Vagina (tissue), 2 donors: ENCODE results near the gene GPC5. TPM values are rescaled to one million over a fixed set of nuclear protein-coding genes. Genes with fewer than 3 reads are reported as not detected.

Experiments
- DNase-seq, 2 donors: peaks; one replicate each; pipeline ENCODE4 v3.0.0-alpha.2; 2017; ENCODE audit errors: extremely low spot score in 2 of 2
- H3K27ac ChIP-seq: fragments of 200-600 bp; sonication (generic); one replicate; pipeline ENCODE4 v1.5.1; 2019
- H3K27me3 ChIP-seq: fragments of 200-600 bp; sonication (generic); one replicate; pipeline ENCODE4 v1.5.1; 2019
- H3K36me3 ChIP-seq, 2 donors: fragments of 200-600 bp; sonication (generic); one replicate each; pipeline ENCODE4 v1.5.1; 2017 to 2019
- H3K4me1 ChIP-seq: fragments of 200-600 bp; sonication (generic); one replicate; pipeline ENCODE4 v1.5.1; 2019
- H3K4me3 ChIP-seq, 2 donors: fragments of 200-600 bp; sonication (generic); 1 replicate in 1 of 2; 2 replicates in 1 of 2; pipeline ENCODE4 v1.5.1; 2016 to 2019
- H3K9me3 ChIP-seq: fragments of 200-600 bp; sonication (generic); one replicate; pipeline ENCODE4 v1.5.1; 2019
- POLR2A ChIP-seq, 2 donors: fragments of 450-650 bp; IDR thresholded peaks; one replicate each; pipeline ENCODE4 v1.6.1; 2017; ENCODE audit warnings: antibody characterized with exemption in 2 of 2, mild to moderate bottlenecking in 2 of 2, moderate library complexity in 2 of 2
- POLR2AphosphoS5 ChIP-seq, 2 donors: sonication (generic); formaldehyde crosslinking; IDR thresholded peaks; one replicate each; pipeline ENCODE4 v1.9.0; 2017; ENCODE audit warnings: antibody characterized with exemption in 2 of 2, mild to moderate bottlenecking in 2 of 2, low read depth in 1 of 2; ENCODE audit not compliant: insufficient read depth in 1 of 2
- intact Hi-C: fragments of 100-400 bp; cut with DNase I; formaldehyde crosslinking; loops from one replicate; pipeline ENCODE4 v1.15.1; 2023
- total RNA-seq: library from RNA; depleted of rRNA; stranded (reverse); fragments of >200 nt; gene quantifications from one replicate; pipeline ENCODE4 v1.2.3, GENCODE V29; 2016
- TF ChIP-seq, protein P1 (sequence below), 3 experiments: fragments of 450-650 bp in 2 of 3; fragments of 200-600 bp in 1 of 3; sonication (generic) in 1 of 3; IDR thresholded peaks; one replicate each; pipeline ENCODE4 v1.5.1; 2017 to 2019; ENCODE audit warnings: antibody characterized with exemption in 3 of 3, mild to moderate bottlenecking in 2 of 3, moderate library complexity in 2 of 3

GPC5 gene
- total RNA-seq, 1 donor from 2014 or later = 1.7 TPM

DNA sequence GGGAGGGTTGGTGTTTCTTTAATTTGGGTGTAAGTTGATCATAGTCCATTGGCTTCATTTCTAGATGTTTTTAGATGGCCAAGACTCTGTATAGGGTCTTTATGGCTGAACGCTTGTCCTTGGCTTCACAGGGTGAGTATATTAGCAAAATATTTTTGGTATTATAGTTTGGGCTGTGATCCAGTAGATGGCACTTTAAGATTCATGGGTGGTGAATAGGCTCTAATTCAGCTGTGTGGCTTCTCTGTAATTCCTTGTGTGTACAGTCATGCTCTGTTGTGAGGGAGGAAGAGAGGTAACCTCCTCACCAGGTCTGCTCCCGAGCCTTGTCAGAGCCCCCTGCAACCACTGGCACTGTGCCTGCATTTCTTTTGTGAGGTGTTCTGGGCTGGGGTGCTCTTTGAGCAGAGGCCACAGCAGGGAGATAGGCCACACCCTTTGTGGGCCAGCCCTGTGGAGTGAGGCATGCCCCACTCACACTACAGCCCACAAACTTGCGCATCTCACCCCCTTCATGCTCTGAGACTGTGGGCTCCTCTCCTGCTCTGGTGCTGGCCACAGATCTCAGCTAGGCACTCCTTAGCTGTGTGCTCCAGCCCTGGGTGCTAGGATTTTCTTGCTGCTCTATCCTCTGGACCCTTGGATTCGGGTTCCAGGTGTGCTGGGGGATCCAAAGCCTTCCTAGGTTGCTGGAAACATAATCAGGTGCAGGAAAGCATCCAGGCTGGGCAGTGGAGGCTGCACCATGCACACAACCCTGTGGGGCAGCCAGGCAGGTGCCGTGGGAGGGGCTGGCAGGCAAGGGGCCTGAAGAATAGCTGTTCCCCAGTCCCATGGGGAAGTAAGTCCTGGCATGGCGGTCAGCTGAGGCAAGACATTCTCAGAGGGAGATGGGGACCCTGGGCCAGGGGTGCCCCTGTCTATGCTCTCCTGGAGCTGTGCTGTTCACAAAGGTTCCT, 193.9 kb downstream of the GPC5 start:
- TF ChIP-seq, protein P1, sequence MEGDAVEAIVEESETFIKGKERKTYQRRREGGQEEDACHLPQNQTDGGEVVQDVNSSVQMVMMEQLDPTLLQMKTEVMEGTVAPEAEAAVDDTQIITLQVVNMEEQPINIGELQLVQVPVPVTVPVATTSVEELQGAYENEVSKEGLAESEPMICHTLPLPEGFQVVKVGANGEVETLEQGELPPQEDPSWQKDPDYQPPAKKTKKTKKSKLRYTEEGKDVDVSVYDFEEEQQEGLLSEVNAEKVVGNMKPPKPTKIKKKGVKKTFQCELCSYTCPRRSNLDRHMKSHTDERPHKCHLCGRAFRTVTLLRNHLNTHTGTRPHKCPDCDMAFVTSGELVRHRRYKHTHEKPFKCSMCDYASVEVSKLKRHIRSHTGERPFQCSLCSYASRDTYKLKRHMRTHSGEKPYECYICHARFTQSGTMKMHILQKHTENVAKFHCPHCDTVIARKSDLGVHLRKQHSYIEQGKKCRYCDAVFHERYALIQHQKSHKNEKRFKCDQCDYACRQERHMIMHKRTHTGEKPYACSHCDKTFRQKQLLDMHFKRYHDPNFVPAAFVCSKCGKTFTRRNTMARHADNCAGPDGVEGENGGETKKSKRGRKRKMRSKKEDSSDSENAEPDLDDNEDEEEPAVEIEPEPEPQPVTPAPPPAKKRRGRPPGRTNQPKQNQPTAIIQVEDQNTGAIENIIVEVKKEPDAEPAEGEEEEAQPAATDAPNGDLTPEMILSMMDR (IDR thresholded peaks at IDR 0.05) = no peak
- Histone ChIP-seq H3K9me3 (no peaks in the 10 kb centered on the region), H3K4me3 (no peak overlapping the region), H3K36me3 (no peaks in the 10 kb centered on the region), H3K27me3 (no peaks in the 10 kb centered on the region), H3K4me1 (no peaks in the 10 kb centered on the region), H3K27ac (no peak overlapping the region)
- DNase-seq = no peak
- intact Hi-C loops = no loop called here

DNA sequence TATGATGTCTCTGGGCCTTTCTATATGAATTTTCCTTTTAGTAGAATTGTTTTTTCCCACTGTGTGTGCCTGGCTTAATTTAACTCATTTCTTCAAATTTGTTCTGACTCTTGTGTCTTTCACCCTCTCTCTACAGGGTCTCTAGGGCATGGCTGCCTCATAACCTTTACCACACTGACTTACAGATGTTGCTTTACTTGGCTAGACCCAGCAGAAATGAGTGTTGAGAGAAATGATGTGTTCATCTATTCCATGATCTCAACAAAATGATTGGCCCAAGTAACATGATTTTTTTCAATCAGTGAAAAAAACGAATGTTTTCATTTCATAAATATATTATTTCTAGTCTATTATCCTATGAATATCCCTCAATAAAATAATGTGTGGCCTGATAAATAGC, 195.0 kb downstream of the GPC5 start:
- DNase-seq = no peak
- intact Hi-C loops = no loop called here
- no peak overlapping the region for H3K4me3 ChIP-seq

DNA sequence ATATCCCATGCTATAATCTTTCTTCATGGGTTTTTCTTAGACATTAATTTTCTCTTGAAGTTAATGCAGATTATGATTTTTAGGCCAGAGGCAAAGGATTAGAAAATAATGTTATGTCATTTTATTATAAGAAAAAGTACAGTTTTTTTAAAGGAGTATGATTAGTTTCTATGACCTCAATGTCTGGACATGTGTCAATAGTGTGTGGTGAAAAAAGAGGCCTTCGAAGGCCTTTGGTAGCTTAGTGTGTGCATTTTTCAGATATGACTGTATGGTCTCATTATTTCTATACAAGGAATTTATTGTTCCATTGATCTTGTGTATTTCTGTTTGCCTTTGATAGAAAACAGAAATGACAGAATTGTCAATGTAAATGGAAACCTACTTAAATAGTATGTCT, 195.6 kb downstream of the GPC5 start:
- Histone ChIP-seq H3K9me3 (no peaks in the 10 kb centered on the region), H3K4me3 (no peak overlapping the region), H3K27ac (no peak overlapping the region), H3K27me3 (no peaks in the 10 kb centered on the region), H3K4me1 (no peaks in the 10 kb centered on the region), H3K36me3 (no peaks in the 10 kb centered on the region)
- intact Hi-C loops = no loop called here
- TF ChIP-seq POLR2AphosphoS5 (IDR thresholded peaks at IDR 0.05; ENCODE audit: insufficient read depth in 1 of 2, low read depth in 1 of 2) (no peak), POLR2A (IDR thresholded peaks at IDR 0.05) (no peak)
- TF ChIP-seq, protein P1 (IDR thresholded peaks at IDR 0.05) = no peak
- no peak for DNase-seq

More for the DNA sequence above, 195.0 kb downstream of the GPC5 start:
- Histone ChIP-seq H3K27me3 (no peaks in the 10 kb centered on the region), H3K27ac (no peak overlapping the region), H3K9me3 (no peaks in the 10 kb centered on the region), H3K36me3 (no peaks in the 10 kb centered on the region), H3K4me1 (no peaks in the 10 kb centered on the region)
- TF ChIP-seq POLR2AphosphoS5 (IDR thresholded peaks at IDR 0.05; ENCODE audit: insufficient read depth in 1 of 2, low read depth in 1 of 2) (no peak), POLR2A (IDR thresholded peaks at IDR 0.05) (no peak)
- TF ChIP-seq, protein P1 (IDR thresholded peaks at IDR 0.05) = no peak

DNA sequence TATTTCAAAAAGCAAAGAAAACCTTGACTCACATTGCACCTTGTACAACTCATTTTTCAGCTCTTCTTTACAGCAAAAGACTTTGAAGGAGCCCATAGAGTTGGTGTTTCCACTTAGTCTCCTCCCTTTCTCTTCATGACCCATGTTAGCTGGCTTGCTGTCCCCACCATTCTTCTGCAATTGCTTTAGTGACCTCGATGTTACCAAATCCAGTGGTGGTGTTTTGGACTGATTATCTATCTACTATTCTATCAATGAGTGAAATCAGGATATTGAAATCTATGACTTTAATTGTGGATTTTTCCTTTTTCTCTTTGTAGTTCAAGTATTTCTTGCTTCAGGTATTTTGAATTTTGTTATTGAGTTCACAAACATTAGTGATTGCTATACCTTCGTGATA, 197.3 kb downstream of the GPC5 start:
- no peak for DNase-seq
- Histone ChIP-seq H3K27me3 (no peaks in the 10 kb centered on the region), H3K4me1 (no peaks in the 10 kb centered on the region), H3K27ac (no peak overlapping the region), H3K9me3 (no peaks in the 10 kb centered on the region), H3K36me3 (no peaks in the 10 kb centered on the region), H3K4me3 (no peak overlapping the region)
- intact Hi-C loops = no loop called here
- no peak for TF ChIP-seq POLR2AphosphoS5 (IDR thresholded peaks at IDR 0.05; ENCODE audit: insufficient read depth in 1 of 2, low read depth in 1 of 2)
- TF ChIP-seq, protein P1 (IDR thresholded peaks at IDR 0.05) = no peak
- no peak for TF ChIP-seq POLR2A (IDR thresholded peaks at IDR 0.05)

DNA sequence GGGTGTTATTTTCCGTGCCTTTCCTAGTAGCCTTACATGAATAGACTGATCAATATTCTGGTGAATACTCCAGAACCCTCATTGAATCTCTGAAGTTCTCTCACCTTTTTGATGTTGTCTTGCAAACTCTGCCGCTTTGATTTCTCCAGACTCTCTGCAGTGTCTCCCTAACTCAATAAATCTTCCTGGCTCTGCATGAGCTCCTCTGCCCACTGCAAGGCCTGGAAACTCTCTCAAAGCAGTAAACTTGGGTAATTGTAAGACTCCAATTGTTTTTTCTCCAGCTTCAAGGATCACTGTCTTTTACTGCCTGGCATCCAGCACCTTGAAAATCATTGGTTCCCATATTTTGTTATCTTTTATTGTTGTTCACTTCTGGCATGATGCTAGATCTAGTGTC, 198.4 kb downstream of the GPC5 start:
- Histone ChIP-seq H3K27ac (no peak overlapping the region), H3K4me1 (no peaks in the 10 kb centered on the region), H3K36me3 (no peaks in the 10 kb centered on the region), H3K27me3 (no peaks in the 10 kb centered on the region), H3K4me3 (no peak overlapping the region), H3K9me3 (no peaks in the 10 kb centered on the region)
- TF ChIP-seq POLR2A (IDR thresholded peaks at IDR 0.05) = no peak
- TF ChIP-seq, protein P1 (IDR thresholded peaks at IDR 0.05) = no peak
- no peak for TF ChIP-seq POLR2AphosphoS5 (IDR thresholded peaks at IDR 0.05; ENCODE audit: insufficient read depth in 1 of 2, low read depth in 1 of 2)
- intact Hi-C loops = no loop called here
- DNase-seq = no peak
